Measurements from ENCODE around the gene JAKMIP2.

DNA sequence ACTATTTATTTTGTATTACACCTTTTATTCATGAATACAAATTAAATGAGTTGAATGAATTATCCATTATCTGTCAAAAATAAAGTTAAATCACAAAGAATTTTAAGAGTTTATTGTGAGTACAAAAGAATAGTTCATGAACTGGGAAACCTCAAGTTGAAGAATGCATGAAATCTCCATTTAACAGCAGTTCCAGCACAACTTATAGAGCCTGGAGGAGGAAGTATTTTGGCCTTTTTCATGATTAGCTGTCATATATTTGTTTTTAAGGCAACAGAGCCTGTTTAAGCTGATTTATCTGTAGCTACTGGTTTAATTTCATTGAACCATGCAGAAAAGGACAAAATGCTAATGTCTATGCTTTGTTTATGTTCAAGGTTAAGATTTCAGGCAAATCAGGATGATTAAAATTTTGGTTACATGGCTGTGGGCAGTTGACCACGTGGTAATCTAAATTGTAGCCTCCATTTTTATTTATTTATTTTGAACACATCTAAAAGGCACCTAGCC lies 36.8 kb upstream of the JAKMIP2 start:
- TF ChIP-seq EZH2 (IDR thresholded peaks at IDR 0.05; ENCODE audit: insufficient read depth, poor library complexity, severe bottlenecking): no peak
- no peak for TF ChIP-seq EZH2phosphoT487 (IDR thresholded peaks at IDR 0.05; ENCODE audit: insufficient read depth, low read depth)

All from GM23248 (cell line).